Measurements from ENCODE around the gene KRTCAP2.
"Not testable (repeated sequence)": the region's sequence is repeated elsewhere in the genome, so short reads cannot be mapped to it uniquely, and the experiment has no call there.

DNA sequence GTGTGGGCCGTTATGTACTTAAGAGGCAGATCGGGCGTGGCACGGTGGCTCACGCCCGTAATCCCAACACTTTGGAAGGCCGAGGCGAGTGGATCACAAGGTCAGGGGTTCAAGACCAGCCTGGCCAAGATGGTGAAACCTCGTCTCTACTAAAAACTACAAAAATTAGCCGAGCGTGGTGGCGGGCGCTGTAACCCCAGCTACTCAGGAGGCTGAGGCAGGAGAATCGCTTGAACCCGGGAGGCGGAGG, 20.8 kb upstream of the KRTCAP2 start:
- TF ChIP-seq, protein P1, sequence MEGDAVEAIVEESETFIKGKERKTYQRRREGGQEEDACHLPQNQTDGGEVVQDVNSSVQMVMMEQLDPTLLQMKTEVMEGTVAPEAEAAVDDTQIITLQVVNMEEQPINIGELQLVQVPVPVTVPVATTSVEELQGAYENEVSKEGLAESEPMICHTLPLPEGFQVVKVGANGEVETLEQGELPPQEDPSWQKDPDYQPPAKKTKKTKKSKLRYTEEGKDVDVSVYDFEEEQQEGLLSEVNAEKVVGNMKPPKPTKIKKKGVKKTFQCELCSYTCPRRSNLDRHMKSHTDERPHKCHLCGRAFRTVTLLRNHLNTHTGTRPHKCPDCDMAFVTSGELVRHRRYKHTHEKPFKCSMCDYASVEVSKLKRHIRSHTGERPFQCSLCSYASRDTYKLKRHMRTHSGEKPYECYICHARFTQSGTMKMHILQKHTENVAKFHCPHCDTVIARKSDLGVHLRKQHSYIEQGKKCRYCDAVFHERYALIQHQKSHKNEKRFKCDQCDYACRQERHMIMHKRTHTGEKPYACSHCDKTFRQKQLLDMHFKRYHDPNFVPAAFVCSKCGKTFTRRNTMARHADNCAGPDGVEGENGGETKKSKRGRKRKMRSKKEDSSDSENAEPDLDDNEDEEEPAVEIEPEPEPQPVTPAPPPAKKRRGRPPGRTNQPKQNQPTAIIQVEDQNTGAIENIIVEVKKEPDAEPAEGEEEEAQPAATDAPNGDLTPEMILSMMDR (IDR thresholded peaks at IDR 0.05), result not testable (repeated sequence)
- TF ChIP-seq POLR2A (IDR thresholded peaks at IDR 0.05; ENCODE audit: low read depth); EP300 (IDR thresholded peaks at IDR 0.05); POLR2AphosphoS5 (IDR thresholded peaks at IDR 0.05): not testable (repeated sequence)
